GM21423 (cell line): ENCODE data around the gene MAP2K6.
A peak's percentile ranks its signal among the peaks of the same experiment; 100 is the strongest.

Experiments
- ATAC-seq: cut with Tn5 transposase; IDR thresholded peaks from one replicate; pipeline ENCODE4 v1.9.1; 2021; ENCODE audit warnings: mild to moderate bottlenecking, moderate library complexity; ENCODE audit not compliant: unreplicated experiment

Gene MAP2K6

GRCh38 chr17:69414408-69415274 lies at the start of gene MAP2K6:
Gene MAP2K6 (plus strand): TSS chr17:69414697. CDS start chr17:69414985, 288 bp downstream.
- ATAC-seq: peak; percentile 97

- peak; percentile 87 for ATAC-seq
Measured at GRCh38 chr17:69367298-69367697, 47.2 kb upstream of the MAP2K6 start.

GRCh38 chr17:69373069-69373468 lies 41.4 kb upstream of the MAP2K6 start:
- no peak for ATAC-seq

GRCh38 chr17:69375229-69375628 lies 39.3 kb upstream of the MAP2K6 start:
- no peak for ATAC-seq

DNA sequence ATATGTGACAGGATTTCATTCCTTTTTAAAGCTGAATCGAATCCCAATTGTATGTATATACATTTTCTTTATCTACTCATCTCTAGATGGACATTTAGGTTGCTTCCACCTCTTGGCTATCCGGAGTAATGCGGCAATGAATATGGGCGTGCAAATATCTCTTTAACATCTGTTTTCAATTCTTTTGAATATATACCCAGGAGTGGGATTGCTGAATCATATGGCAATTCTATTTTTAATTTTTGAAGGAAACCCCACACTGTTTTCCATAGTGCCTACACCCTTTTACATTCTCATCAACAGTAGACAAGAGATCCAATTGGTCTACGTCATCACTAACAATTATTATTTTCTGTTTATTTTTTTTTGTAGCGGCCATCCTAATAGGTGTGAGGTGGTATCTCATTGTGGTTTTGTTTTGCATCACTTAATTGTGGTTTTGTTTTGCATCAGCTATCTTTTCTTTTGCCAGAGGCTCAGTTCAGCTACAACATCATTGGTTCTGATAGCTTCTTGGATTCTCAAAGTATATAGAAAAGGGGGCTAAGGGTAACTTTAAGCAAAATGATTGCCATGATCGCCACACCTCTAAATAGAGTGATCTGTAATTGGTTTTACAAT lies 25.6 kb upstream of the MAP2K6 start:
- no peak for ATAC-seq

DNA sequence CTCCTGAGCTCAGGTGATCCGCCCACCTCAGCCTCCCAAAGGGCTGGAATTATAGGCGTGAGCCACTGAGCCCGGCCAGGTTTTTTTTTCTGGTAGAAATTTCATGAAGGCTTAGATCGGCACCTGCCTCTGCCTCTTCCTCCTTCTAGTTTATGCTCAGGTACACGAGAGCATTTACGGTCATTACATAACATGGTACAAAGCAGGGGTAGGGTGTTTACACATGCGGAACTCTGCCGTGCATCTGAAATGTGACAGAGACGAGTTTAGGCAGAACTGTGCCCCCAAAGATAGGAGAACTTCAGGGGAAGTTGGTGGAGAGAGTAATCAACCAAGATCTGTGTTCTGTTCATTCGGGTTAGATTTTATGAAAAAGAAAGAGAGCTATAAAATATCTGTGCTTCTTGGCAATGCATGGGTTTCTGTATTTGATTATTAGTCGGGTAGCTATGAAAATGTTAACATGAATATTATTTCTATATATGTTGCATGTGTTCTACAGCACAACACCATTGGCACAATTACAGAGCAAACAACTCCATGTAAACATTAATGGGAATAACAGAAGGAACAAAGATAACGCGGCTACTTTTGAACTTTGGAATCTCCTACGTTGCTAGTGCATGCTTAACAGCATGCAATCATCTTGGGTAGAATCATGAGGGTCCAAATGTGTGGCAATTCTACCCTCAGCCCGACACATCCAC lies 23.5 kb upstream of the MAP2K6 start:
- no peak for ATAC-seq

DNA sequence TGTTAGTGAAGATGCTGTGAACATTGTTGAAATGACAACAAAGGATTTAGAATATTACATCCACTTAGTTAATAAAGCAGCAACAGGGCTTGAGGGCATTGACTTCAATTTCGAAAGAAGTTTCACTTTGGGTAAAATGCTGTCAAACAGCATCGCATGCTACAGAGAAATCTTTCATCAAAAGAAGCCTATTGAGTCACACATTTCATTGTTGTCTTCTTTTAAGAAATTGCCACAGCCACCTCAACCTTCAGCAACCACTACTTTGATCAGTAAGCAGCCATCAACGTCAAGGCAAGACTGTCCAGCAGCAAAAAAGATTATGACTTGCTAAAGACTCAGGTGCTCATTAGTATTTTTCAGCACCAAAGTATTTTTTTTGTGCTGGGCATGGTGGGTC lies 13.2 kb upstream of the MAP2K6 start:
- ATAC-seq: no peak

GRCh38 chr17:69402052-69402451 lies 12.4 kb upstream of the MAP2K6 start:
- no peak for ATAC-seq

DNA sequence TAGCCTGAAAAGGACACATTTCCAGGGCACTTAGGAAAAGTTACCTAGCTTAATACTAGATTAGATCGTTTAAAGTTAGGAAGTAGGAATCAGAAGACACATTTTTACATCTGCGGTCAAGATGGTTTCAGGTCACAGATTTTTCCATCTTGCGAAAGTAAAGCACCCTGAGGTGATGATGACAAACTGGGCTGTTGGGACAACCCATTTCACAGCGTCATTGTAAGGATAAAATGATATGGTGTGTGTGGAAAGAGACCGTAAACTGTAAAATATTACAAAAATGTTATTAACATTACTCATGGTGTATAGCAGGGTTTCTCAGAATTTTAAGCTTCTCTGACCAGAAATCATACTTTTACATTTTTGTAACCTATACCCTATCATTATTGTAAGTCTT lies 10.1 kb upstream of the MAP2K6 start:
- no peak for ATAC-seq

DNA sequence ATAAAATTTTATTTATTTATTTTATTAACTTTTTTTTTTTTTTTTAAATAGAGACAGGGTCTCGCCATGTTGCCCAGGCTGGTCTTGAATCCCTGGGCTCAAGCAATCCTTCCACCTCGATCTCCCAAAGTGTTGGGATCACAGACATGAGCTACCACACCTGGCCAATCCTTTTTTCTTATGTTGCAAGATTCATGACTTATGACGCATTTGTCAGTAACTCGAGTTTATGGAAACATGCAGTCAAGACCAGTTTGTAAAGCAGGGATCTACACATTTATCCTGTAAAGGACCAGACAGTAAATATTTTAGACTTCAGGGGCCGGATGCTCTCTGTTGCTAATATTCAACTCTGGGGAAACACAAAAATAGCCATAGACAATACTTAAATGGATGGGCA lies 9.4 kb upstream of the MAP2K6 start:
- ATAC-seq: no peak

GRCh38 chr17:69406941-69407340 lies 7.6 kb upstream of the MAP2K6 start:
- no peak for ATAC-seq

- no peak for ATAC-seq
Measured at GRCh38 chr17:69407759-69408158, 6.7 kb upstream of the MAP2K6 start.

DNA sequence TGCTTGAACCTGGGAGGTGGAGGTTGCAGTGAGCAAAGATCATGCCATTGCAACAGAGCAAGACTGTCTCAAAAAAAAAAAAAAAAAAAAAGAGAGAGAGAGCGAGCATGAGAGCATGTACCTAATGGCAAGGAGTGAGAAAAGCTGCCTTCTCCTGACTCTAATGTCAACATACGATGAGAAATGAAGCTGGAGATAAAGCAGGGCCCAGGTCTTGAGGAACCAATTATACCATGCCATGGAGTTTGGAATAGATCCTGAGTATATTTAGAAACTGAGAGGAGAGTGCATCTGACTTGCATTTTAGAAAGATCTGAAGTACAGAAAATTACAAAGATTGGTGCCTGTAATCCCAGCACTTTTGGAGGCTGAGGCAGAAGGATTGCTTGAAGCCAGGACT lies 3.8 kb upstream of the MAP2K6 start:
- no peak for ATAC-seq

DNA sequence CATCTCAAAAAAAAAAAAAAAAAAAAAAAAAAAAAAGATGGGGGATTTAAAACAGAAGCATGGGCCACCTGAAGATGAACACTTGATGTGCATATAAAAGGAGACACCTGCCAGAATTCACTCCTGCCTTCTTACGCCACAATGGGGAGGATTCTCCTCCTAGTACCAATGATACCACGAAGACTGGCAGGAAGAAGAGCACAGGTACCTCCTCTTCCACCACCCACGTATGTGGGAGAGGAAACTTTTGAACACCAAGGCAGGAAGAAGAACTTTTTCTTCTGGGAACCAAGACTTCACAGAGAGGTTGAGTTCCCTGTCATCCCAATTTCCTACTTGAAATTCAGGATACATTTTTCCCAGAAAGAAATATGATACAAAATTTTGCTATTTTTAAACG lies 2.7 kb upstream of the MAP2K6 start:
- ATAC-seq: no peak

DNA sequence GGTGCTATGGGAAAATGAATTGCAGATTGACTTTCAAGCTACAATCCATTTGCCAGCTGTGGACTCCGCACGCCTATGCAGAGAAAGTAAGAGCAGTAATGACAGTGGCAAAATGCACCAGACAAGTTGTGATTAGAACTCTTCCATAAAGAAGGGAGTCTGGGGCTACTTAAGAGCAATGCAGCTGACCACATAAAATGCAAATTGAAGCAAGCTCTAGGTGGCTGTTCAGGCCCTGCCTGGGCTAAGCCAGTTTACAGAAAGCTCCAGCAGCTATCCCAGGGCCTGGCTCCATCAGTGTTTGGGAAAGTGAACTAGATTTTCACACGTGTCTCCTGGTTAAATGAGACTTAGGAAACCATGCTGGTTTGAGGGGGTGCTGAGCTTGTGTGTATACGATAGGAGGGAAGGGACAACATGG lies 2.2 kb upstream of the MAP2K6 start:
- ATAC-seq: no peak

DNA sequence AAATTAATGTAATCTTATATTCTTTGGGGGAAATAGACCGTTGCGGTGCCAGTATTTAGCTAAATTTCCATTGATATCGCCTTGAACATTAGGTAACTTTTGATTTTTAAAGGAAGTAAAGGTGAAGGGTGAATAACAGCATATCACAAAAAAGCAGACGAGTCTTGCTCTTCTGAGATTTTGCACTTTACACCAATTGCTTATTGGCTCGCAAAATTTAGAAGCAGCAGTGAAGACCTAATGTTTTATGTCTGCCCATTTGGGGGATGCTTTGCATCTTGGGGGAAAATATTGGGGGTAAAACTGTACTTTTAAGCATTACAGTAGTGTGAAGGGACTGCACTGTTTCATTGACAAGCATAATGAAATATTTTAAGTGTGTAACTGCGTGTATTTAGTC lies 934 bp downstream of the MAP2K6 start:
- no peak for ATAC-seq

GRCh38 chr17:69417545-69418483 lies 3.3 kb downstream of the MAP2K6 start:
- no peak for ATAC-seq

DNA sequence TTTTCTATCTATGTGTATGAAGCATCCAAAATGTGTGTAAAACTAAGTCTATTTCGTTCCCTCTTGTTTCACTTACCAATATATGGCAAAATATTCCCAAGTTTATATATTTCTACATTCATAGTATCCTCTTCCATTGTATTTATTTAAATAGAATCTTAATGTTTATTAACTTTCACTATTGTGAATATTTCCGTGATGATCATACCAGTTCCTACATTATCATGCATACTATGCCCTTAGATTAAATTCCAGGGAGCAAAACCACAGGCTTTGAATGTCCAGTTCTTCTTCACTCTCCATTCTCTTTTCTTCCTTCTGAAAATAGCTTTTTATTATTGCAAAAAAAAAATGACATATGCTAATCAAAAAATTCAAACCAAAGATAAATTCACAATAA lies 4.0 kb downstream of the MAP2K6 start:
- ATAC-seq: no peak

DNA sequence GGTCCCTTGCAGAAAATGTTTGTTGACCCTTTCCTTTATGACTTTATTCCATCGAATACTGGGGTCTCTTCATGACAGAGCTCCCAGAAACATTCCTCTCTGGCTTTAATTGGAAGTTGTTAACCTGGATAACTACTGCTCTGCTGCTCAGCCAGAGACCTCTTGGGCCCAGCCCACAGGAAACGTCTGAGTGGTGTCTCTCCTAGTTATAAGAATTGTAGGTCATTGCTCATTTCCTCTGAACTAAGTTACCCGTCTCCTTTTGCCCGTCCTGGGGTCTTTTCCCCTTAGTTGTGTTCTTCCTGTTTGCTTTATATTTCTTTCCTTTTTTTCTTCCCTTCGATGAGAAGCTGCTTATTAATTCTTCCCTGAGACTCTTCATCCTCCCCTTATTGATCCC lies 9.0 kb downstream of the MAP2K6 start:
- no peak for ATAC-seq

- ATAC-seq: no peak
Measured at GRCh38 chr17:69424287-69425041, 10.0 kb downstream of the MAP2K6 start.
